Activated T-cell treated with anti-CD3 and anti-CD28 coated beads for 24 hours (primary cell): ENCODE results near the gene RAET1G.
"Not testable (repeated sequence)": the region's sequence is repeated elsewhere in the genome, so short reads cannot be mapped to it uniquely, and the experiment has no call there.

Source experiments
- DNase-seq: peaks from one replicate; pipeline ENCODE4 v3.0.0-alpha.2; 2020; ENCODE audit warnings: low read depth

Gene RAET1G

DNA sequence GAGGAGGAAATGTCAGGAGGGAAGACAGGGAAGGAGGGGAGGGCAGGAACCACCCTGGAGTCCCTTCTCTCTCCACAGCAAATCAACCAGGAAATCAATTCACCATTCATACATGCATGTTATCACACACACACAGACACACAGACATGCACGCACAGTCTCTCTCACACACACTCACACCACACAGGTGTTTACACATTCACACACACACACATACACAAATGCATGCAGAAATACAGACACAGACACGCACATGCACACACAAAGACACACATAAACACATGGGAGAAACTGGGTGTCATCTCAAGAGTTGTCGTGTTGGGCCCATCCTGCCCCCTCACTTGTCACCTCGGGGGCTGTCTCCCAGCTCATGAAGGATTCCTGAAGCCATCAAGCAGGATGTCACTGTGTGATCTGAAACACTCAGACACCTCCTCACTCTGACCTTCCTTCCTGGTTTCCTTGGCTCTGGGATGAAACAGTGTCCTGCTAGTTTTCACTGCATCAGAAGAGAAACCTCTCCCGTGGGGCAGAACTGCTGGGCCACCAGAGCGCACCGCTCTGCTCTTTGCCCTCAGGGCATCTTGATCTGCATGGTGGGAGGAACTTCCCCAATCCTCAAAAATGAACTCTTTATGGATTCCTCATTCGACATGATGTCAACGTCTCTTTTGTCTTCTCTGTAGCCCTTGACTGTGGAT lies 9.2 kb downstream of the RAET1G start:
- DNase-seq: no peak

DNA sequence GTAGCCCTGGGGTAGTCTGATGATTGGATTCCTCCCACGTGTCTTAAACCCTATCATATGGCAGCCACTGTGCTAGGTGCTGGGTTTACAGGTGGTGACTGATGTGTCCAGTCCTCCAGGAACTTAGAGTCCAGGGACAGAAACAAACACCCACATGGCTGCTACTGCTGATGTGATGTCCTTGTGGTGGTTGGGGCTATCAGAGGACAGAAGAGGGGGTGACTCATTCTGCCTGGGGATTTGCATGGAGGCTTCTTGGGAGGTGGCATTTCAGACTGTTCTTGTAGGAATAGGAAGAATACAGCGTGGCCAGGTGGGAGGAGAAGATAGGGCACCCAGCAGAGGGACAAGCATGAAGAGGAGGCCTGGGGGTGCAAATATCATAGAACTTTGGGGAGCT lies 9.8 kb downstream of the RAET1G start:
- no peak for DNase-seq

DNA sequence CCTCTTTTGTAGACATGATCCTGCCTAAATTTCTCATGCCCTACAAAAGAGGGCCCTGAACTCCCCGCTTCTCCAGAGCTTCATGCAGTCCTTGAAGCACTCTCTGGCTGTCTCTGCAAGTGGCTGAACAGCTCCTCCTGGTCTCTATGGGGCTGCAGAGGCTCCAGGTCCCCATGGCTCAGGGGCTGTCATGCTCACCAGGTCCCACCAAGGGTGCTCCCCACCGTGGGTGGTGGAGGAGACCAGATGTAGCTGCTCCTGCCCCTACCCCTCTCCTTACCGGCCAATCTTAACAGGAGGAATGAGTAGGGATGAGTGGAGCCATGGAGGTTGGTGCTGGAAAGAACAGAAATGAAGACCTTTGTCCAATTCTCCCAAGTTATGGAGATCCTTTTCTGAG lies 10.2 kb downstream of the RAET1G start:
- DNase-seq: not testable (repeated sequence)

DNA sequence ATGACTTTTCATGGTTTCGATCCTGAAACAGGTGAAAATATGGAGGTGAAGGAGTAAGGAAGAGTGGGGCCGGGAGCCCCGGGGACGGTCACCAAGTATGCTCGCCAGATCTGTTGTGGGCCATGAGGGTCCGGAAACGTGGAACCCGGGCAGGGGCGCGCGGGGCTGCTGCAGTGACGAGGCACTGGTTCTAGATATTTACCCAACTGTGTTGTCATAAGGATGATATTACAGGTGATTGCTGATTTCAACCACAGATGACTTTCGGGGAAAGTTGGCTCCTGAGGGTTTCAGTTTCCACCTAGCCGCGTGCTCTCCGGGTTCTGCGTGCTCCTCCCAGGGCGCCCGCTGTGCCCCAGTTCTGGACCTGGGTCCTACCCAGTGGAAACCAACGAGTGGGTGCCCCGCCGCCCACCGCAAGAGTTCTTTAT lies 12.2 kb downstream of the RAET1G start:
- no peak for DNase-seq

DNA sequence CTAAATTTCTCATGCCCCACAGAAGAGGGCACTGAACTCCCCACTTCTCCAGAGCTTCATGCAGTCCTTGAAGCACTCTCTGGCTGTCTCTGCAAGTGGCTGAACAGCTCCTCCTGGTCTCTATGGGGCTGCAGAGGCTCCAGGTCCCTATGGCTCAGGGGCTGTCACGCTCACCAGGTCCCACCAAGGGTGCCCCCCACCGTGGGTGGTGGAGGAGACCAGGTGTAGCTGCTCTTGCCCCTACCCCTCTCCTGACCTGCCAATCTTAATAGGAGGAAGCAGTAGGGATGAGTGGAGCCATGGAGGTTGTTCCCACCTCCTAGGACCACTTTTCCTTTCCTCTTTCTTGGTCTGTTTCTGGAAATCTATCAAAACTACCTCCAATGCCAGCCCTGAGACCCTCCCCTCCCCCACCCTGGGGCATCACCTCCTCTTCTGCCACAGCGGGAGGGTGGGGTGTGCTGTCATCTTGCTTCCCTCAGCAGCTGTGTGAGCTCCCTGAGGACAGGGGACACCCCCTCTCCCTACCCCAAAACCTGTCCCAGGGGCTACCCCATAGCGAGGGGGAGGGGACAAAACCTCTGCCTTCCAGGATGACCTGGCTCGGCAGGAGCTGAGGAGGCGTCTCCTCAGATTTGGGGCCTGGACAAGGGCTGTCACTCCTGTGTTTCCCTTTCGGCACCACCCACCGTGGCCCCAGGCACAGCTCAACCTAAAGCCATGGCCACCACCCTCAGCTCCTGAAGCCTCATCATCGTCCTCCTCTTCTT lies 13.0 kb downstream of the RAET1G start:
- DNase-seq: no peak

DNA sequence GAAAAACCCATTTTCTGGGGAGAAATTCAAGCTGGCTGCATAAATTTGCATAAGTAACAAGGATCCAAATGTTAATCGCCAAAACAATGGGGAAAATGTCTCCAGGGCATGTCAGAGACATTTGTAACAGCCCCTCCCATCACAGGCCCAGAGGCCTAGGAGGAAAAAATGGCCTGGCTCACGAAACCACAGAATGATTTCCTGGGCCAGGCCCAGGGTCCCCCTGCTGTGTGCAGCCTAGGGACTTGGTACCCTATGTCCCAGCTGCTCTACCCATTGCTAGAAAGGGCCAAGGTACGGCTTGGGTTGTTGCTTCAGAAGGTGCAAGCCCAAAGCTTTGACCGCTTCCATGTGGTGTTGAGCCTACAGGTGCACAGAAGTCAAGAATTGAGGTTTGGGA lies 14.4 kb downstream of the RAET1G start:
- DNase-seq: not testable (repeated sequence)

DNA sequence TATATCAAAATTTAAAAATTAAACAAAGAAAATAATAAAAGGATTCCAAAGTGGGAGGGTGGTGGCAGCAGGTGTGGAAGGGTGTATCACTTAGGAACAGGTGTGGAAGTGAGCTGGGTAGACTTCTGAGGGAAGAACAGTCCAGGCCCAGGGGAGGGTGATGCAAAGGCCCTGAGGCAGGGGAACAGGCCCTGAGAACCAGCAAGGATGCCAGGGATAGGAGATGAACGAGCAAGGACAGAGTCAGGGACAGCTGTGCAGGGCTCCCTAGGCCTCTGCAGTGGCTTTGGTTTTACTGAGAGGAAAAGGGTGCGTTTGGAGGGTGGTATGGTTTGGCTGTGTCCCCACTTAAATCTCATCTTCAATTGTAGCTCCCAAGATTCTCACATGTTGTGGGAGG lies 15.6 kb downstream of the RAET1G start:
- no peak for DNase-seq

DNA sequence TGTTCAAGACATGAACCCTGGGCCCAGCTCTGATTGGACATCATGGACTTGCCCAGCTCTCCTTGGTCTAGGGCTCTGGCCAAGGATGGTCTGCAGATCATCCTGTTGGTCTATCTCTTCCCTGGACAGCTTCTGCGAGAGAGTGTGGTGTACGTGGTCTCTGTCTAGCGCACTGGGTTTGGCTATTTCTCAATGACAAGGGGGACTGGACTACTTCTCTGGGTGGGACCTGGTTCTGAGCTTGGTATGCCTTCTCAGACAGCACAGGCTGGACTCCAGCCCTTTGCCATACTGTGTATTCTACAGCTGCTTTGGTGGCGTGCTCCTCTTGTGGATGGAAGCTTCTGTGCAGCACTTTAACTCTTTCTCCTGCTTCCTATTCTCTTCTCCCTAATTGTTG lies 16.5 kb downstream of the RAET1G start:
- no peak for DNase-seq

DNA sequence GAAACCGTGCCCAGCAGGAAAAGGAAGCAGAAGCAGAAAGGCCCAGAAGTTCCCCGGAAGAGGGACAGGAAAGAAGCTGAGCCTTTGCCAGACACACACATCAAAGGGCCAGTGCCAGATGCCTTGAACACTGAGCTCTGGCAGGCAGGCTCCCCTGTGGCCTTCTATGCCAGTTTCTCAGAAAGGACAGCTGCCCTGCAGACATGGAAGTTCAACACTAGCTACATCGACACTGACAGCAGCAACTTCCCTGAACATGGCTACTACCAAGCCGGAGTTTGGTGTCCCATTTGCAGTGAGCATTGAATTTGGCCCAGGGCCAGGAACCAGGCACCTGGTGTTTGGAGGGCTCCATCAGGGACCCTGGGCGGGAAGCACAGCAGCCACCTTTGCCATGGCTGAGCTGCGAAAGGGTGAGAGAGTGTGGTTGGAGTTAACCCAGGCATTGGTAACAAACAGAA lies 17.0 kb downstream of the RAET1G start:
- no peak for DNase-seq

DNA sequence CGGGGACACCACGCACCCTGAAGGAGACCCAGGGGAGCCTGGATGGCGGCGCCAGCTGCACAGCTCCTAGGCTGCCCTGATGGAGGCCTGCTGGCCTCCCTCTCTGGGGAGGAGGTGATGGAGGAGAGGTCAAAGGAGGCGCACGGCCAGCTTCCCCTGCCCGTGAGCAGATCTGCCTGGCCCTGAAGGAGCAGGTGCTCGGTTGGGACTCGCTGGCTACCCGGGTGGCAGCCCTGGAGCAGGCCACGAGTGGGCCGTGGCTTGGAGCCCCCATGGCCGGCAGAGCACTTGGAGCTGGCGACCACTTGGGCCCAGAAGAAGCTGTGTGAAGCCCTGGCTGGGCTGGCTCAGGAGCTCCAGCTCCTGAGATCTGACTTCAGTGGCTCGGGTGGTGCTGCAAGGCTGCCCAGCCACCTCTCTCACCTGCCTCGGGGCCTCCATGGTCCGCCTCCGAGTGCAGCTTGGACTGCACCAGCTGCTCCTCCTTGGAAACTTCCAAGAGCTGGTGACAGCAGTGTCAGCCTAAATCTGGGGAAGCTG lies 17.5 kb downstream of the RAET1G start:
- no peak for DNase-seq

DNA sequence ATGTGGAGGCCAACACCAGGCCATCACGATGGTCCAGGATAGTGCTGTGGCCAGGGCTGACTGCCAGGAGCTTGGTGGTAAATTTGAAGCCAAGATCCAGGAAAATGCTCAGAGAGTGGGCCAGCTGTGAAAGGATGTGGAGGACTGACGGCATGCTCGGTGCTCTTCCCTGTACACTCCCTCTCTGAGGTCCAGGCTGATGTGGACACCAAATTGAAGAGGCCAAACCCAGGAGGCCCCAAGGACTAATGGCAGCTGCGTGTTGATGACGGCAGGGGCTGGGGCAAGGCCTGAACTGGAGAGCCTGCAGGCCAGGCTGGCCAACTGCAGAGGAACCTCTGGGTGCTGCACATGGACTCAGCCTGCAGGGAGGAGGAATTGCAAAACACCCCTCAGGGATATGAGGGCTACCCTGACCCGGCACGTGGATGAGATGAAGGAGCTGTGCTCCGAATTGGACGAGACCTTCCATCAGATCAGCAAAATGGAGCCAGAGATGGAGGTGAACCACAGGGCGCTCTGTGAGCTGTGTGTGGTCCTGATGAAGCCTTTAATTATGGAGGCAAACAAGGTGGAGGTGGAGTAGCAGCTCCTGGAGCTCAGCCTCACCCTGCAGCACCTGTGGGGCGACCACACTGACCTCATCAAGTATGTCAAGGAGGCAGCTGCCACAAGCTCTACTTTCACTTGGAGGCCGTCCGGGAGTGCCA lies 18.1 kb downstream of the RAET1G start:
- no peak for DNase-seq

DNA sequence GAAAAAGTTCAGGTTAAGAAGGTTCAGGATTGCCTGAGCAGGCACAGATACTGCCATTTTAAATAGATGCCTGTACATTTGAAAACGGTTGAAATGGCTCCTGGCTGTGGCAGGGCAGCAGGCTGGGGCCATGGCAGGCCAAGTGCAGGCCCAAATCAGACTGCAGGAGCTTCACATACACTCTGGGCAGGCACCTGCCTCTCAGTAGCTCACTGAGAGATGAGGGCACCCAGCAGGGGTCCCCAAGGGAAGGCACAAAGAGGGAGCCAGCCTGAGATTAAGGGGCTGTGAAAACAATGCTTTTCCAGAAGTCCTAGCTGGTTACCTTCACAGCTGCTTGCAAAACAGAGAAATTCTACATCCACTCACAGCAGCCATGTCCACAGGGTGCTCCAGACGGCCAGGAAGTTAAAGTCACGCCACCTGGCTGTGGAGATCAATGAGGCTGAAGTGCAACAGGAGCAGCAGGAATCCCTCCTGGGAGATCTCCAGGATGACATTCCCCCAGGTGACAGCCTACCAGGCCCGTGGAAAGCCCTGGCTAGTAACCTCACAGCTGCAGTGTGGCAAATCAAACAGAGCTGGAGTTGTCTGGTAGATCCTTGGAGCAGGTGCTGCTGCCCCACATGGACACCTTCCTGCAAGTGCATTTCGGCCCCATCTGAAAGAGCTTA lies 18.8 kb downstream of the RAET1G start:
- no peak for DNase-seq

DNA sequence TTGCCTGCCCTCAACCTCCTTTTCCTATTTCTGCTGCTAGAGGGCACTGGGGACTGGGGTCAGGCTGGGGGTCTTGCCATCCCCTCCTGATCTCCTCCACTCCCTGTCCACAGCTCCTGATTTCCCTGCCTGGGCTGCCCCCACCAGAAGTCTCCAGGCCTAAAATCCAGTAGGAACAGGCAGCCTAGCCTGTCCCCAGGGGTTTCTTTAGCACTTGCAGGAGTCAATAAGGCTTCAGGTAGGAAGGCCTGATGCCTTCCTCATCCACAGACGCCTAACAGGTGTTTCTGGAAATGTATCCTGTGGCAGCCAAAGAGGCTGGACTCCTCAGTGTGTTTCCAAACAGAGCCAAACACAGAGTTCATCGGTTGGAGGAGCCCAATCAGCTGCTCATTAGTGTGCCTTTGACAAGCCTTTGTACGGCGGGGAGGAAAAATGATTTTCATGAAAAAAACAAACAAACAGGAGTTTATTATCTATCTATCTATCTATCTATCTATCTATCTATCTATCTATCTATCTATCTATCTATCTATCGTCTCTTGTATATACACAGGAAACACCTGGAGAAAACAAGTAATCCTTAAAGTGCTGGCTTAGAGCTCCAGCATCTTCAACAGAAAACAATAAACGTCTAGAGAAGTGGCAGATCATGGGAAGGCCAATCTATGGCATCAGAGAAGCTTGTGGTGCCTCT lies 21.3 kb downstream of the RAET1G start:
- DNase-seq: no peak

DNA sequence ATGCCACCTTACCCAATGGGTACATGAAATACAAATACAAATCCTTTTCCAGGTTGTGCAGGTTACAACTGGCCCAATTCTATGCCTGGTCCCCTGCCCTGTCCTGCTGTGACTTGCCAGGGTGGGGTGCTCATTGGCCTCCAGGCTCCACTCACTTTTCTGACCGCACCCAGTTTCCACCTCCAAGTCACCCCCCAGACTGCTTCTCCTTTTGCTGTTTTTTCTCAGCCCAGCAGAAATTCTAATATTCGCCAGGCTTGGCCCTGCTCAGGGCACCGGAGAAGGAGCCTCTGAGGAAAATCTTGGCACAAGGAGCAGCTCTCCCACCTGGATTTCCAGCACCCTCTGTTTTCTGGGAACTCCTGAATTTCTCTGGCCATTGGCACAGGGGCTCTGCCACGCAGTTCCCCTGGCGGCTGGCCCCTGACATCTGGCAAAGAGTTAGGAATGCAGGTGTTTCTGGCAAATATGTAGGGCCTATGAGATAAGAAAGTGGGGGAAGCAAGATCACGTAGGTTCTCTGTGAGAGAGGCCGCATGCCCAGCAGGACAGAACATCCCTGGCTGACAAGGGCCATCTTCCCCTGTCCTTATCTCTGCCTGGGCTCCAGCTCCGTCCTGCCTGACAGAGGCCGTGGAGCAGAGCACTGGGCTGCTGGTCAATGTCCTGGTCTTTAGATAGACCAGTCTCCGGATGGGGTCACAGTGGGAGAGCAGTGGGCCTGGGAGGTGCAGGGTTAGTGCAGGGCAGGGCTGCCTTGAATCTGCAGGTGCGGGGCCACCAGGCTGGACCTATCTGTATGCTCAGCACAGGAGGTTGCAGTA lies 22.1 kb downstream of the RAET1G start:
- no peak for DNase-seq

DNA sequence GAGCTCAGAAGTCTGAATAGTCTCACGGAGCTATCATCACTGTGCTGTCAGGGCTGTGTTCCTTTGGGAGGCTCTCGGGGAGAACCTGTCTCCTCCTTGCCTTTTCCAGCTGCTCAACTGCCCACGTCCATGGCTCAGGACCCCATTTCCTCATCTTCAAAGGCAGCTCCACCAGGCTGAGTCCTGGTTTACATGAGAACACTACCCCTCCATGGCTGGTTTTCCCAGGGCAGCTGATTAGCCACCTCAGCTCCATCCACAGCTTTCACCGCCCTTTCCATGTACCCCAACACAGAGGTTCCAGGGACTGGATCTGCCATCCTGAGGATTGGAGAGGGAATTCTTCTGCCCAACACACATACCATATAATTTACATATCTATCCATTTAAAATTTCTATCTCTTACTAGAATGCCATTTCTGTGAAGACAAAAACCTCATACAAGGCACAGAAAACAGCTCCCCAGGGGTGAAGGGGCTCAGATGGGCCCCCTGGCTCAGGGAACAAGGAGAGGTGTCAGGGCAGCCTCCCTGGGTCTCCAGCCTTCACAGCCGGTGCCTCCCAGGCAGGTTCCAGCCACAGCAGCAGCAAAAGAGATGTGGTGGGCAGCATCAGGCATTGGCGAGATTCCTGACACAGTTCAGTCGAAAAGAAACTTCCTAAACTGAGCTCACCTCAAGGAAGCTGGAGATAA lies 22.8 kb downstream of the RAET1G start:
- DNase-seq: no peak

DNA sequence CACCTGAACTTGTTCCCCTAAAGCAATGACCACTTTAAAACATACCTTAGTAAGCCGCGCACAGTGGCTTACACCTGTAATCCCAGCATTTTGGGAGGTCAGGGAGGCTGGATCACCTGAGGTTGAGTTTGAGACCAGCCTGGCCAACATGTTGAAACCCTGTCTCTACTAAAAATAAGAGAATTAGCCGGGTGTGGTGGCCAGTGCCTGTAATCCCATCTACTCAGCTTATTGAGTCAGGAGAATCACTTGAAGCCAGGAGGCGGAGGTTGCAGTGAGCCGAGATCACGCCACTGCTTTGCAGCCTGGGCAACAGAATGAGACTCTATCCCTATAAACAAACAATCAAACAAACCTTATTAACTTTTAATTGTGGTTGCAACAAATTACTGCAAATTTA lies 23.4 kb downstream of the RAET1G start:
- DNase-seq: no peak

DNA sequence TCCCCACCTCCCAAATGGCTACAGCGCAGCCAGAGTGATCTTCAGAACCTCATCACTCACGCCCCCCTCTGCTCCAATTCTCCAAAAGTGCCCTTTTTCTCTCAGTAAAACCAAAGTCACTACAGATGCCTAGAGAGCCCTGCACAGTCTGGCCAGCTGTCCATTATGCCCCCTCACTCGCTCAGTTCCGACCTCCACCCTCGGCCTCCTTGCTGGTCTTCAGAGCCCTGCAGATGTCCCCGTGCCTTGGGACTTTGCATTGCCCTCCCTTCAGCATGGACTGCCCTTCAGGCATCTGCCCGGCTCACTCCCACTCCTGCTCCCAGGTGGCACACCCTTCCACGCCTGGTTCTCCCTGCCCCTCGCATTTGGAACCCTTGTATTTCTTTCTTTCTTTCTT lies 24.0 kb downstream of the RAET1G start:
- no peak for DNase-seq

DNA sequence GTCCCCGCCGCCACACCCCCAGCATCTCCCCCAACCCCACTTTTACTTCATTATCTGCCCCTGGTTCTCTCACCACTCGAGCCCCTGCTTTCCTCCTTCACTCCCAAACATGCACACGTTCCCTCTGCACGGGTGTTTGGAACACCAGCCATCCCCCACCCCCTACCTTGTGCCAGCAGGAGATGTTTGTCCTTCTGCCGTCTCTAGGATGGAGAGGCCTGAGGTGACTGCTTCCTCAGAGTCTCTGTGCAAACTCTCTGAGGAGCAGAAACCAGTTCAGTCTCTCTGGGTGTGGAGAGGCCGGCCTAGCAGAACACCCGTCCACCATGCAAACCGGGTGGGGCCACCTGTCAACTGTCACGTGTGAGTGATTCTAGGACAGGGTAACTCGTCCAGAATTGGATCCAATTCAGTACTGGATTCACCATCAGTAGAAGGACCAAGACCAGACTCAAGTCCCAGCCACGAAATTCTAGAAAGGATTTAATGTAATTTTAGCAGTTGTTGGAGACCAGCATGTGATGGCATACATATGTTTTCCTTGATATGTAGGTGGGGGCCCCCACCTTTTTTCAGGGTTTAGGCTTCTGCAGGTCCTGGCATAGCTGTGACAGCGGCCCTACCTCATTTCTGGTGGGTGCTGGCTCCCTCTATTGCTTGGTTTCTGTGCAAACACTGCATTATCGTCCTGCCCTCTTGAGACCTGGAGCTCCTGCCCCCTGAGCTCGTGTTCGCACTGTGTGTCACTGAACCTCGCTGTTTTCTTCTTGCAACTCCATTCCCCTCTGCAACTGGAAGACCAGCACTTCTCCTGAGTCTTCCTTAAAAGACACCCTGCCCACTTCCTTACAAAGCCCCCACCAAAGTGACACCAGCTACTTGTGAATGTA lies 24.8 kb downstream of the RAET1G start, which contains the start of gene RAET1E:
TSS of gene RAET1E (minus strand) at position 259 of the 890 bp plus-strand sequence. CDS start 7,212 bp downstream, outside the sequence.
- DNase-seq: no peak
